HG02981 (cell line): Measurements from ENCODE around the gene IDNK.

Experiments used
- ATAC-seq: cut with Tn5 transposase; IDR thresholded peaks from one replicate; pipeline ENCODE4 v1.9.1; 2021; ENCODE audit warnings: mild to moderate bottlenecking, moderate library complexity; ENCODE audit not compliant: unreplicated experiment

IDNK gene

DNA sequence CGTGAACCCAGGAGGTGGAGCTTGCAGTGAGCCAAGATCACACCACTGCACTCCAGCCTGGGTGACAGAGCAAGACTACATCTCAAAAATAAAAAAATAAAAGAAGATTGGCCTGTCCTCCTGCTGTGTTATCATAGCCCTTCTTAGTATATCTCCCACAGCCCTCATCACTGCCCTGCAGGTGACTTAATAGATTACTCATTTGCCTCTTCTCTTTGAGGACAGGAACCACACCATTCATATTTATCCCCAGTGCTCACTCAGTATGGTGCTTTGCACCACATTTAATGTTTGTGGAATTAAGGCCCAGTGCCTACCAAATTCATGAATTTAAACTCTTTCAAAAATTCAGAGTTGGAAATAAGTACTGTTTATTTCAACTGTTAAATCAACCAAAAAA lies 10.3 kb downstream of the IDNK start:
- ATAC-seq, result peak; percentile 70

- ATAC-seq, result no peak
These were observed 10.7 kb downstream of the IDNK start for GRCh38 chr9:83633676-83634075.

DNA sequence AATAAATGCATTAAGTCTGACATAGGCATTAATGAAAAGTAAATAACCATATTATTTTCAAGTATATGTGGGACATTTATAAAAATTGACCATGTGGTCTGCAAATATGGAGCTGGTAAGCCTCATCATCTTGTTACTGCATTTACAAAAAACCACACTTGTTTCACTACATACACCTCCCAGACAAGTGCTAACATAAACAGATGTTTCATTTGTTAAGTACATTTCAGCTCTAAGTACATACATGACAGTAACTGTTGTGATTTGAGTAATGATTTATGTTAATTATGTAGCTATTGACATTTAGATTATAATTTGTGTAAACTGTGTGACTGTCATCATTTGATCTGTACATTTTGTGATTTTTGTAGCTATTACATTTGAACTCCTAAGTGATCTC lies 13.9 kb downstream of the IDNK start:
- no peak for ATAC-seq

GRCh38 chr9:83637389-83637788 lies 14.4 kb downstream of the IDNK start:
- ATAC-seq, result no peak

GRCh38 chr9:83639266-83639665 lies 16.3 kb downstream of the IDNK start:
- ATAC-seq, result no peak

- no peak for ATAC-seq
These were observed 19.9 kb downstream of the IDNK start for GRCh38 chr9:83642793-83643192.

DNA sequence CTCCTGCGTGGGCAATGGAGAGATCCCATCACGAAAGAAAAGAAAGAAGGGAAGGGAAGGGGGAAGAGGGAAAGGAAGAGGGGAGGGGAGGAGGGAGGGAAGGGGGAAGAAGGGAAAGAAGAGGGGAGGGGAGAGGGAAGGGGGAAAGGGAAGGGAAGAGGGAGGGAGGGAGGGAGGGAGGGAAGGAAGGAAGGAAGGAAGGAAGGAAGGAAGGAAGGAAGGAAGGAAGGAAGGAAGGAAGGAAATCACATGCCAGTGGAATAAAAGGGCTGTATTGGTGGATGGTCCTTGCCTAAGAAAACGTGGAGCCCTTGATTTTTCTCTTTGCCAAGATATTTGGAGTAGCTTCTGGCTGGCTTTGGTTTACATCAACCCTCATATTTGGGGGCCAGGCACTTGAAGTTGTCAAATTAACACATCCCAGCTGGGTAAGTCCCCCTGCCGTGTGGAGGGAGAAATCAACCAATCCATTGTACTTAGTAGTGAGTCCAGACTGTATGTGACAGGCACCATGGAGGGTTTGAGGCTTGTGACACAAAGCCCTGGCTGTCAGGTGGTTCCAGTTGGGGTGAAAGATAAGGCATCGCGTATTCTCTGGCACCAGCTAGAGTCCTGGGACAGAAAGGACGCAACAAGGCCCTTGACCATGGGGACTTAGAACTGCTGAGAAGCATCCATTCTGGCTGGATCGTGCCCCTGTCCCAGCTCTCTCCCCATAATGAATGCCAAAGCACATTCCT lies 23.7 kb downstream of the IDNK start:
- ATAC-seq, result no peak

GRCh38 chr9:83649080-83649479 lies 26.1 kb downstream of the IDNK start:
- ATAC-seq, result peak; percentile 71

GRCh38 chr9:83649515-83649914 lies 26.6 kb downstream of the IDNK start:
- ATAC-seq, result no peak

DNA sequence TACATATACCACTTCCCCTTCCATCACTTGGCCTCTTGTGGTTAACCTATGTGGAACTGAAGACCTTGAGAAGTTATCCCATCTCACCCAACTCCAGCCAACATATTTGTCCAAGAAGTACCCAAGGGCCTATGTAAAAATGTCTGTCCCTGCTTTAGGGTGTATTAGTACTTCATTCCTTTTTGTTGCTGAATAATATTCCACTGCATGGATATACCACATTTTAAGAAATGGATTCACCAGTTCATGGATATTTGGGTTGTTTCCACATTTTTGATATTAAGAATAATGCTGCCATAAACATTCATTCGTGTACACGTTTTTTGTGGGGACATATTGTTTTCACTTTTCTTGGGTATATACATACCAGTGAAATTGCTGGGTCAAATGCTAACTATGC lies 28.6 kb downstream of the IDNK start:
- no peak for ATAC-seq

DNA sequence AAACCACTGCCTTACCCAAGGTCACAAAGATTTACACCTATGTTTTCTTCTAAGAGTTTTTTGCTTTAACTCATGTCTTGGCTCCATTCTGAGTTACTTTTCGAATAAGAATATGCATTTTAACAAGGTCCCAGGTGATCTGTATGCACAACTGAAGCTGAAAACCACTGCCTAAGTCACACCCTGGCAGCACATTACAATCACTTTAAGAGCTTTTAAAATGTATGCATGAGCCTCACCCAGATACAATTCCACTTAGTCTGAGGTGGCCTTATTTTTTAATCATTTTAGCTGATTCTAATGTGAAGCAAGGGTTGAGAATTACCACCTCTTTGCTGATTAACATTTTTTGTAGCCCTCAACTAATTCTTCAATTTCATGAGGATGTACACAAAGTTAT lies 29.5 kb downstream of the IDNK start:
- no peak for ATAC-seq

GRCh38 chr9:83655433-83655832 lies 32.5 kb downstream of the IDNK start:
- no peak for ATAC-seq

- ATAC-seq, result peak; percentile 69
These were observed 33.2 kb downstream of the IDNK start for GRCh38 chr9:83656032-83656680.

DNA sequence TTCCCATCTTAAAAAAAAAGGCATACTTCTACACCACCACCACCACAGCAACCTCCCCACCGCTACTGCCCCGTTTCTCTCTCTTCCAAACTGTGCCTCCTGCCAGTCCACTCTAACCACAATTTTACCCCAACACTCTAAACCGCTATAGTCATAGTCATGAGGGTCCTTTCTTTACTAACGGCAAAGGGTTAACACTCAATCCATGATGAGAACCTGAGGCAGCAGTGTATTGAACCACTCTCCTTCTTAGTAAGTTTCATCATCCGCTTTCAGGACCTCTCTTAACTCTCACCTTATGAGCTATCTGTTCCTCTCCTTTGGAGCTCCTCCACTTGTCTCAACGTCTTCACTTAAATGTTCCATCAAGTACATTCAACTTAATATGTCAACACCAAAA lies 34.0 kb downstream of the IDNK start:
- peak; percentile 29 for ATAC-seq

DNA sequence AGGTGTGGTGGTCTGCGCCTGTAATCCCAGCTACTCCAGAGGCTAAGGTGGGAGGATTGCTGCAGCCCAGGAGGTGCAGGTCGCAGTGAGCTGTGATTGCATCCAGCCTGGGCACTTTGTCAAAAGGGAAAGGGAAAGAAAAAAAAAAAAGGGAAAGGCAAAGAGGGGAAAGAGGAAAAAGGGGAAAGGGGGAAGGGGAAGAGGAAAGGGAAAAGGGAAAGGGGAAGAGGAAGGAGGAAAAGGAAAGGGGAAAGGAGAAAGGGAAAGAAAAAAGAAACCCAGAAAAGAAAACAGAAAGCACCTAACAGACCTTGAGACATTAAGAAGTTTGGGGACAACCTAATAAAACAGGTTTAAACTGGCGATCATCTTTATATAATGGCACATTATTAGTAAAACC lies 40.0 kb downstream of the IDNK start:
- no peak for ATAC-seq

DNA sequence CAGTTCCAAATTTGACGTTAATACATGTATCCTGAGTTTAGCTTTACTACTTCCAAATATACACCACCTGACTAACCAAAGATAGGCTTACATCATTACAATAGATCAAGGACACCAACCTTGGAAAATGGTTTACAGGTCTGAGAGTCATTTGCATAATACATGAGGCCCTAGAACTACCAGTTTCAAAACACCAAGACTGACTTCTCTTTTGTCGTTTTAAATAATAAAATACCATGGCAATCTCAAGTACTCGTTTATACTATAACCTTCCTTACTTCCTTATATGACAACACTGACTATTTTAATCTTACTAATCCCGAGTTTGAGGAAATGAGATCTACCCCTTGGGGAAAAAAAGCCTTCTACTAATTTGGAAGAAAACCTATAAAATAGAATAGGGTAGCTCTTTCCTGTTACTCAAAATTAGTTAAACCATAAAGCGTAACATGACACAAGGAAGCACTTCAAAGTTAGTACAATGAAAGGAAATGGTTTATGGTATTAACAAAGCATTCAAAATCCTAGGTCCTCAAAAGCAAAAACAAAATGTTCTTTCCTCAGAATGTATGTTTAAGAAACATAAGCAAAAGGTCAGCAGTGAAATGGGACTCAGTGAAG lies 42.7 kb downstream of the IDNK start:
- ATAC-seq, result peak; percentile 96

DNA sequence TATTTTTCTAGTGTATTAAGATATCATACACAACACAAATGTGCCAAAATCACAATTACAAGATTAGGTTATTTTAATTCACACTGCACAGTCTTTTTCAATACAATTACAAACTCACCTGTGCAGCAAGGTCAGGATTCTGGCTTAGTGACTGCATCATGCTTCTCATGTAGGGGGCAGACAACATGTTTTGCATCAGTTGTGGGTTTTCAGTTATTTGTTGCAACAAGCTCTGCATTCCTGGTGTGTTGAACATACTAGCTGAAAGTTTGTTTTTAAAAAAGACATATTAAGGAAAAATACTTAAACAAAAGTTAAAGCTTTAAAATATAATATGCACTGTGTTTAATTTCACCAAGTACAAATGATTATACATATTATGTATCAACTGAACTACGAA lies 46.1 kb downstream of the IDNK start:
- ATAC-seq, result no peak

DNA sequence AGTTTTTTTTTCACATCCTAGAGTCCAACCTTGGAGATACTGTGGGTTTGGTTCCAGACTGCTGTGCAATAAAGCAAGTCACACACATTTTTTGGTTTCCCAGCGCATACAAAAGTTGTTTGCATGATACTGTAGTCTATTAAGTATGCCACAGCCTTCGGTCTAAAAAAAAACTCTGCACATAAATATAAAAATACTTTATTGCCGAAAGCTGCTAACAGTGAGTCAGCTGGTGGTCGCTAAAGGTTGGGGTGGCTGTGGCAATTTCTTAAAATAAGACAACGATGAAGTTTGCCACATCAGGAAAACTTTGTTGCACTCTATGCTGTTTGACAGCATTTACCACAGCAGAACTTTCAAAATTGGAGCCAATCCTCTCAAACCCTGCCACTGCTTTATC lies 47.4 kb downstream of the IDNK start:
- ATAC-seq, result no peak

GRCh38 chr9:83671451-83671850 lies 48.5 kb downstream of the IDNK start:
- no peak for ATAC-seq

- no peak for ATAC-seq
These were observed 52.5 kb downstream of the IDNK start for GRCh38 chr9:83675466-83675865.

GRCh38 chr9:83677596-83677995 lies 54.7 kb downstream of the IDNK start:
- ATAC-seq, result no peak

- no peak for ATAC-seq
These were observed 57.3 kb downstream of the IDNK start for GRCh38 chr9:83680233-83680632.
